H7 (cell line): ENCODE results near the gene FGF10. TPM values are rescaled to one million over a fixed set of nuclear protein-coding genes. Genes with fewer than 3 reads are reported as not detected.

Source experiments
- DNase-seq: peaks from one replicate; pipeline ENCODE4 v3.0.0; 2012
- H3K27me3 ChIP-seq: 2 replicates; pipeline ENCODE4 v1.6.0; 2011; ENCODE audit warnings: mild to moderate bottlenecking, low read length; ENCODE audit not compliant: control insufficient read depth, insufficient read depth
- H3K36me3 ChIP-seq: replicated peaks from 2 replicates; pipeline ENCODE4 v1.5.1; 2011; ENCODE audit warnings: low read length; ENCODE audit not compliant: control insufficient read depth, insufficient read depth
- H3K4me3 ChIP-seq: 2 replicates; pipeline ENCODE4 v1.5.1; 2011; ENCODE audit warnings: low read depth, mild to moderate bottlenecking, control low read depth, low read length, moderate library complexity; ENCODE audit not compliant: insufficient read depth
- total RNA-seq: library from RNA; depleted of rRNA; stranded (reverse); fragments of >200 nt; shearing (Covaris generic); gene quantifications from 2 replicates; pipeline ENCODE4 v1.2.3, GENCODE V29; 2014; rRNA removed

The FGF10 gene
- 0.31 and 2.1 TPM in 2 replicates for total RNA-seq

- DNase-seq, result peak; percentile 72
- Histone ChIP-seq H3K36me3 (no peaks in the 10 kb centered on the region), H3K27me3 (peaks cover 40% of the 10 kb centered on the region), H3K4me3 (peak within 1 kb of the TSS; percentile 56)
Measured at GRCh38 chr5:44389090-44389822, at the start of gene FGF10. TSS of gene FGF10 (minus strand) at chr5:44389420. CDS start at chr5:44388682, 738 bp downstream.

GRCh38 chr5:44426944-44427343 is 37.7 kb upstream of the FGF10 start:
- DNase-seq, result no peak
- H3K4me3 ChIP-seq, result no peak overlapping the region
- H3K36me3 ChIP-seq, result no peaks in the 10 kb centered on the region
- H3K27me3 ChIP-seq, result no peaks in the 10 kb centered on the region

- Histone ChIP-seq H3K4me3 (no peak overlapping the region), H3K27me3 (no peaks in the 10 kb centered on the region), H3K36me3 (no peaks in the 10 kb centered on the region)
- no peak for DNase-seq
Measured at GRCh38 chr5:44412286-44412685, 23.1 kb upstream of the FGF10 start.

- DNase-seq, result no peak
- H3K36me3 ChIP-seq, result no peaks in the 10 kb centered on the region
- H3K4me3 ChIP-seq, result no peak overlapping the region
- H3K27me3 ChIP-seq, result no peaks in the 10 kb centered on the region
Measured at GRCh38 chr5:44402084-44402483, 12.9 kb upstream of the FGF10 start.

- no peaks in the 10 kb centered on the region for H3K36me3 ChIP-seq
- no peak for DNase-seq
Measured at GRCh38 chr5:44401611-44402010, 12.4 kb upstream of the FGF10 start.

GRCh38 chr5:44398382-44398781 is 9.2 kb upstream of the FGF10 start:
- no peaks in the 10 kb centered on the region for H3K27me3 ChIP-seq
- H3K4me3 ChIP-seq, result no peak overlapping the region
- no peaks in the 10 kb centered on the region for H3K36me3 ChIP-seq
- no peak for DNase-seq

More at GRCh38 chr5:44401611-44402010, 12.4 kb upstream of the FGF10 start:
- no peak overlapping the region for H3K4me3 ChIP-seq
- H3K27me3 ChIP-seq, result no peaks in the 10 kb centered on the region

GRCh38 chr5:44396312-44396711 is 7.1 kb upstream of the FGF10 start:
- Histone ChIP-seq H3K36me3 (no peaks in the 10 kb centered on the region), H3K4me3 (no peak overlapping the region), H3K27me3 (peaks cover 3% of the 10 kb centered on the region; the same call in 1 of the 2 replicates)
- DNase-seq, result no peak

- Histone ChIP-seq H3K27me3 (peaks cover 40% of the 10 kb centered on the region), H3K4me3 (peak overlapping the region; percentile 56), H3K36me3 (no peaks in the 10 kb centered on the region)
- DNase-seq, result no peak
Measured at GRCh38 chr5:44390351-44390750, 1.1 kb upstream of the FGF10 start.

GRCh38 chr5:44389823-44390143 is 563 bp upstream of the FGF10 start:
- Histone ChIP-seq H3K4me3 (peak overlapping the region; percentile 56), H3K36me3 (no peaks in the 10 kb centered on the region), H3K27me3 (peaks cover 40% of the 10 kb centered on the region)
- no peak for DNase-seq

- peaks cover 40% of the 10 kb centered on the region for H3K27me3 ChIP-seq
- peak overlapping the region; percentile 56 for H3K4me3 ChIP-seq
- peak; percentile 21 for DNase-seq
- no peaks in the 10 kb centered on the region for H3K36me3 ChIP-seq
Measured at GRCh38 chr5:44388321-44389089, 715 bp downstream of the FGF10 start.

GRCh38 chr5:44387921-44388320 is 1.3 kb downstream of the FGF10 start:
- Histone ChIP-seq H3K27me3 (peaks cover 40% of the 10 kb centered on the region), H3K4me3 (peak overlapping the region; percentile 56)

GRCh38 chr5:44387406-44387805 is 1.8 kb downstream of the FGF10 start:
- Histone ChIP-seq H3K36me3 (no peaks in the 10 kb centered on the region), H3K4me3 (no peak overlapping the region), H3K27me3 (peaks cover 40% of the 10 kb centered on the region)
- no peak for DNase-seq

More at GRCh38 chr5:44387921-44388320, 1.3 kb downstream of the FGF10 start:
- H3K36me3 ChIP-seq, result no peaks in the 10 kb centered on the region
- peak; percentile 37 for DNase-seq

GRCh38 chr5:44385291-44385900 is 3.8 kb downstream of the FGF10 start:
- Histone ChIP-seq H3K4me3 (no peak overlapping the region), H3K27me3 (peaks cover 34% of the 10 kb centered on the region), H3K36me3 (no peaks in the 10 kb centered on the region)
- DNase-seq, result no peak

- no peak for DNase-seq
- no peaks in the 10 kb centered on the region for H3K36me3 ChIP-seq
- peaks cover 28% of the 10 kb centered on the region for H3K27me3 ChIP-seq
- H3K4me3 ChIP-seq, result no peak overlapping the region
Measured at GRCh38 chr5:44384816-44385215, 4.4 kb downstream of the FGF10 start.

GRCh38 chr5:44382894-44383293 is 6.3 kb downstream of the FGF10 start:
- no peak overlapping the region for H3K4me3 ChIP-seq
- DNase-seq, result no peak
- no peaks in the 10 kb centered on the region for H3K36me3 ChIP-seq
- peaks cover 11% of the 10 kb centered on the region for H3K27me3 ChIP-seq
